ENCODE data around the gene SMG9.

GRCh38 chr19:43705729-43706128 is 49.0 kb downstream of the SMG9 start:
- no peak for TF ChIP-seq CTCF (IDR thresholded peaks at IDR 0.05; ENCODE audit: low read depth, low read length, poor library complexity, severe bottlenecking)
- no peak for TF ChIP-seq EZH2phosphoT487 (IDR thresholded peaks at IDR 0.05; ENCODE audit: borderline replicate concordance, low read length)
